HPDE6-E6E7 (cell line): ENCODE measurements around the gene TMPRSS3.

Experiments used
- DNase-seq: peaks from one replicate; pipeline ENCODE4 v3.0.0; 2011; ENCODE audit warnings: missing footprints; ENCODE audit errors: extremely low spot score

The TMPRSS3 gene

GRCh38 chr21:42427809-42428419 lies 32.1 kb upstream of the TMPRSS3 start:
- no peak for DNase-seq

GRCh38 chr21:42426876-42427480 lies 31.1 kb upstream of the TMPRSS3 start:
- no peak for DNase-seq

GRCh38 chr21:42426424-42426823 lies 30.6 kb upstream of the TMPRSS3 start:
- no peak for DNase-seq

- DNase-seq: no peak
Observed at GRCh38 chr21:42425591-42425990, 29.7 kb upstream of the TMPRSS3 start.

GRCh38 chr21:42424914-42425541 lies 29.2 kb upstream of the TMPRSS3 start:
- no peak for DNase-seq

GRCh38 chr21:42423685-42424084 lies 27.8 kb upstream of the TMPRSS3 start:
- DNase-seq: no peak

- no peak for DNase-seq
Observed at GRCh38 chr21:42423197-42423675, 27.4 kb upstream of the TMPRSS3 start.

GRCh38 chr21:42421018-42421793 lies 25.4 kb upstream of the TMPRSS3 start:
- DNase-seq: no peak

- no peak for DNase-seq
Observed at GRCh38 chr21:42419845-42420244, 24.0 kb upstream of the TMPRSS3 start.

GRCh38 chr21:42418886-42419285 lies 23.0 kb upstream of the TMPRSS3 start:
- no peak for DNase-seq

GRCh38 chr21:42417533-42417932 lies 21.7 kb upstream of the TMPRSS3 start:
- no peak for DNase-seq

GRCh38 chr21:42414928-42415769 lies 19.3 kb upstream of the TMPRSS3 start:
- peak; percentile 91 for DNase-seq

- DNase-seq: no peak
Observed at GRCh38 chr21:42414553-42414927, 18.7 kb upstream of the TMPRSS3 start.

- no peak for DNase-seq
Observed at GRCh38 chr21:42414066-42414465, 18.2 kb upstream of the TMPRSS3 start.

- DNase-seq: no peak
Observed at GRCh38 chr21:42413500-42413899, 17.6 kb upstream of the TMPRSS3 start.

GRCh38 chr21:42413093-42413492 lies 17.2 kb upstream of the TMPRSS3 start:
- DNase-seq: no peak

- DNase-seq: no peak
Observed at GRCh38 chr21:42412636-42412933, 16.7 kb upstream of the TMPRSS3 start.

GRCh38 chr21:42411891-42412635 lies 16.2 kb upstream of the TMPRSS3 start:
- DNase-seq: no peak

- DNase-seq: no peak
Observed at GRCh38 chr21:42411197-42411869, 15.5 kb upstream of the TMPRSS3 start.

- no peak for DNase-seq
Observed at GRCh38 chr21:42409366-42409765, 13.5 kb upstream of the TMPRSS3 start.
